ENCODE data around the gene FGD5.
A peak's percentile ranks its signal among the peaks of the same experiment; 100 is the strongest.
"Not testable (repeated sequence)": the region's sequence is repeated elsewhere in the genome, so short reads cannot be mapped to it uniquely, and the experiment has no call there.

FGD5 gene

DNA sequence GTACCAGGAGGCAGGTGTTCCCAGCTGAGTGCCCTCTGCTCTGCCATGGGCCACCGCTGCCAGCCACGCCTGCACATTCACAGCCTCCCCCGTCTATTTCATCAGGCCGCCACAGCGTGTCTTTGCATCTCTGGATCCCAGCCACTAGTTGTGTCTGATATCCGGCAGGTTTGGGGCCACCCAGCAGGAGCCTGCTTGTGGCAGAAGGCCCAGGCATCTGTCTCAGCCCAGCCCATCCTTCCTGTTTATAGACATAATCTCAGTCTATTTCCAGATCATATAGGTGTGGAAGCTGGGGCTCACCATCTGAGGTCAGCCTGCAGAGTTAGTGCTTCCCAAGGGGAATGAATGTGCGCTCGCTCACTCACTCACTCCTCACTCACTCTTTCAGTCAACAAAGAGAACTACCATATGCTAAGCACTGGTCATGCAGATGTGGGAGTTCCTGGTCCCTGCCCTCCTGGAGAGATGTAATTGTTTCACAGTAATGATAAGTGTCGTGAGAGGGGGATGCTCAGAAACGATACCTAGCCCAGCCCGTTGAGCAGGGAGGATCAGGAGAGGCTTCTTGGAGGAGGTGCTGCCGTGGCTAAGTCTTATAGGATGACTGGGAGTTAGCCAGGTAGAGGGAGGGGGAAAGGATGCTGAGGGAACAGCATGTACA is 60.6 kb downstream of the FGD5 start:
- peak in 2 of 5 donors; percentile 11 to 39 for DNase-seq

DNA sequence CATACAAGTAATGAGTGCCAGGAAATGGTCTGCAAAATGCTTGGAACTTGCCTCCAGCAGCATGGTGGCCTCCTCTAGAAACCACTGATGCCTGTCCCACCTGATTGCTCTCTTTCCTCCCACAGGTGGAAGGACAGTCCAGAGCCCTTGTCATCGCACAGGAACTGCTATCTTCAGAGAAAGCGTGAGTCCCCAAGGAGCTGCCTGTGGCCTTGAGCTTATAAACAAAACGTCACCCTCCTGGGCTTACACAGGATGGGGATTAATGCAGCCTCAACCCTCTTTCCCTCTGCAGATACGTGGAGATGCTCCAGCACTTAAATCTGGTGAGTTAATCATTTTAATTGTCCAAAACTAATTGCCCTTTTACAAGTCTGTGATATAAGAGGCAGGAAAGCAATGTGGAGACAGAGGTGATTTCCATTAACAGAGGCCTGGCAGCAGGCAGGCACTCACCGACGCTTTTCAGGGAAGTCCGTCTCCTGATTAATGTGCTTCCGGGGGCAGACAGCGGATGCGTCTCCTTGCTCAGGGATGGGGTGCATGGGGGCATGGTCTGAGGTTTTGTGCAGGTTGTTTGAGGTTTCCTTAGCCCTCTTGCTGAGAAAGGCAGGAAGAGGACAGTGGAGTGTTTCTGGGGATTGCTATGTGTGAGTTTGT is 61.8 kb downstream of the FGD5 start:
- DNase-seq = no peak

DNA sequence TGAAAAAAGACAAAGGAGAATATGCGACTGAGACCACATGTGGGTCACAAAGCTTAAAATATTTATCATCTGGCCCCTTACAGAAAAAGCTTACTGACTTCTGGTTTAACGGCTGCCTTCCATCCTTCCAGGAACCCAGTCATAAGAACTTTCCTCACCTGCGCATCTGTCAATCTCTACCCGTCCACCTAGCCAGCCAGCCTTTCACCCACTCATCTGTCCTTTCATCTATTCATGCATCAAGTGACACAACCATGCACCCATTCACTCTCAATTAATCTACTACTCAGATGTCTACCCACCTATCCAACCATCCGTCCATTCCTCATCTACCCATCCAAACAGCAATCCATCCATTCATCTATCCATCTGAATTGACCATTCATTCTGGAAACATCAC is 64.5 kb downstream of the FGD5 start:
- DNase-seq = no peak

DNA sequence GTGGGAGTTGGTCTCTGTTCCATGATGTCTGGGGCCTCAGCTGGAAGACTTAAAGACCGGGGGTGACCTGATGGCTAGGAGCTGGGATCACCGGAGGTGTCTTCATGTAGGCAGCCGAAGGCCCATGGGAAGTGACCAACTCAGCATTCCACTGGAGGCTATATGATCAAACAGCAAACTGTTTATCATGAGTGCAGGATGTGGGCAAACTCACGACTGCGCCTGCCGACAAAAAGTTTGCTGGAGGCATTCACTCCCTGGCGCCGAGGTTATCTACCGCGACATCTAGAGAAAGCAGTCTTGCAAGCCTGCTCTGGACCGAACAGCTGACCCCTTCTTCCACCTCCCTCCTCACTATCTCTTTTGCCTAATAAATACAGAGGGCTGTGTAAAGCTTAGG is 65.9 kb downstream of the FGD5 start:
- peak in 1 of 5 donors; percentile 61 for DNase-seq

DNA sequence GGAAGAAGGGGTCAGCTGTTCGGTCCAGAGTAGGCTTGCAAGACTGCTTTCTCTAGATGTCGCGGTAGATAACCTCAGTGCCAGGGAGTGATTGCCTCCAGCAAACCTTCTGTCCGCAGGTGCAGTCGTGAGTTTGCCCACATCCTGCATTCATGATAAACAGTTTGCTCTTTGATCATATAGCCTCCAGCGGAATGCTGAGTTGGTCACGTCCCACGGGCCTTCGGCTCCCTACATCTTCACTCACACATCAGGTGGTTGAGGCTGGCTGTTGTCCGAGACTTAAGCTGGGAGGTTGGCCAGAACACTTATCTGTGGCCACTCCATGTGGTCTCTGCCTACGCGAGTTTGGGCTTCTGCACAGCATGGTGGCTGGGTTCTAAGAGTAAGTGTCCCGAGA is 66.5 kb downstream of the FGD5 start:
- peak in 1 of 5 donors; percentile 61 for DNase-seq

DNA sequence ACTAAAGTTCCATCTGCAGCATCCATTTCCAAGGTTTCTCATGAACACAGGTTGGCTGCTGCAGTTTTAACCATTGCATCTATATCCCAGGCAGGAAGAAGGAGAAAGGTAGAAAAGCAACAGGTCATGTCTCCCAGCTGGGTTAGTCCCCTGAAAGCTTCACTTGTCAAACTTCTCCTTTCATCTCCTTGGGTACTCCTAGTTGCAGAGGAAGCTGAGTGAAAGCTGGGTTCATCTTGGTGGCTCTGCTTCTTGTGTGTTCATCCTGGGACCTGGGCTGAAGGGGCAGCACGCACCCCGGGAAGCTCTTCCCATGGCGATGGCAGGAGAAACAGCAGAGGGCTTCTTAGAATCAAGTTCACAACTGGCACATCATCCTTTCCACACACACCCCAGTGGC is 67.3 kb downstream of the FGD5 start:
- no peak for DNase-seq

DNA sequence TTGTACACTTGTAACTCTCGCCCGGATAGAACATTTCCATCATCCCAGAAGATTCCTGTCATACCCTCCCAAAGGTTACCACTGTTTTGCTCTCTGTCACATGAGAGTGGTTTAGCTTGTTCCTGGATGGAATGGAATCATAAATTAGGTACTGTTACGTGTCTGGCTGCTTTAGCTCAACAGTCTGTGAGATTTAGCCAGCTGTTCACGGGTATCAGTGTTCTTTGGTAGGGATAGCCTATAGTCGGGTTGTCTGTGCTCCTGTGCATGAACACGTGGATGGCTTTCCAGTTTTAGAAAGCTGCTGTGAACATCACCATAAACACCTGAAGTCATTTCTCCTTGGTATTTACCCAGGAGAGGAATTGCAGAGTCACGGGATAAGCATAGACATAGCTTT is 70.4 kb downstream of the FGD5 start:
- no peak for DNase-seq

DNA sequence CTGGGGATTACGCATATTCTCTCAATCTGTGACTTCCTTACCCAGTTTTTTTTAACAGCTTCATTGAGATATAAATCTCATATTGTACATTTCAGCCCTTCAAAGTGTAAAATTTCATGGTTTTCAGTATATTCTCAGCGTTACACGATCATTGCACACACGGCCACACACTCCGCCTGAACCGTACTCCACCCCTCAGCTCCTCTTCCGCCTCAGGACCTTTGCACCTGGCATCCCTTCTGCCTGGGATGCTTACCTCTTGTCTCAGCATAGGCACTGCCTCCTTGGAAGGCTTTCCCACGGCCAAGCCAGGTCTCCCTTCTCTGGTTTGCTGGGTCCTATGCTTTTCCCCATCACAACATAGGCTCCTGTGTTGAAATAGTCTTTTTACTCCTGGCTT is 71.2 kb downstream of the FGD5 start:
- DNase-seq = no peak

DNA sequence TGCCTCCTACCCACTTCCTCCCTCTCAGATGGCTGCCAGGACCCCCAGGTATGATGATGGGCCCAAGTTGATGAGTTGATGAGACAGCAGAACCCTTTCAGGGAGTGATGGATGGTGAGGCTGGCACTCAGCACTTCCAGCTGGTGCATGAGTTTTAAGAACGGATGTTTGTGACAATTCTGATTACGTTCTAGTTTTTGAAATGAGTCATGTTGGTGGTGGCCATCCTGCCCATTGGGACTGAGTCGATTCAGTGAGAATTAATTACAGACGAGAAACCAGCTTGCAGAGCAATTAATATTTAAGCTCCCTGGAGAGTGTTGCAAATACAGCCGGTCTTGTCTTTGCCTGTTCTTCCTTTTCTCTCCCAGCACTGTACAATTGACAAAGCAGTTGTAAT is 71.7 kb downstream of the FGD5 start:
- DNase-seq = peak in 1 of 5 donors; percentile 69

DNA sequence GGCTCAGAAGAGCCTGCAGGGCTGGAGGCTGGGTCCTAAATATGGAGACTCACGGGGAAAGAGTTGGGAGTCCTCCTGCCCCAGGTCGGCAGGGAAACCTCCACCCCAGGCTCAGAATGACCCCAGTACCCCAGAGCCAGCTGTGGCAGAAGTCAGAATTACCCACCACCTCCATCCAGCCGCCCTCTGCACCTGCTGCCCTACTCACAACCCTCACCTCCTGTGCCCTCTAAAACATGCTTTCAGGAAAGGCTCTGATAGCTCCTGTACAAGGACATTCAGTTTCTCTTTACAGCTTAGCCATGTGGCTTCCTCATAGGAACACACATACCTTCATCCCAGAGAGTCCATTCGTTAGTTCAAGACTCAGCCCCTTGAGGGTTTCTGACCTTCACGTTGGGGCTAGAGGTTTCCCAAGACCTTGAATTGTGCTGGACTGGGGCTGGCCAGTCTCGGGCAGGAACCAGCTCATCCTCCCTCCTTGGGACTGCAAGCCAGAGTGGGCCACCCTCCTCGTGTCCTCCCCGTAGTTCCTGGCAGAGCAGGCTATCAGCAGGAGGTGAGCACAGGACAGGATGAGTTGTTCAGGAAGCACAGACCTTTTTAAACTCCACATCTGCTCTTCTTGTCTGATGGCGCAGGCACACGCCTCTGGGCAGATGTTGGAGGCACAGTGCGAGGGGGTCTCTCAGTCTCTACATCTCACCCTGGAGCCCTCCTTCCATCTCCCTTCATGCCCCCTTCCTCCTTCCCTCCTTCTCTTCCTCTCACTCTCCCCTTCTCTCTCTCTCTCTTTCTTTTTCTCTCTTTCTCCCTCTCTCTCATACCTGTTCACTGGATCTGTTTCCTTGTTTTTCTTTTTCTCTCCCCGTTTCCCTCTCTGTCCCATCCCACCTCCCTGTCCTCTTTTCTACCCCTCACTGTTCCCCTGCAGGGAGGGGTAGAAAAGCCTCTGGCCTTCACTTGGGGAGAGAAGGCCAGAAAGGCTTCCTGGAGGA is 72.7 kb downstream of the FGD5 start:
- DNase-seq = no peak

DNA sequence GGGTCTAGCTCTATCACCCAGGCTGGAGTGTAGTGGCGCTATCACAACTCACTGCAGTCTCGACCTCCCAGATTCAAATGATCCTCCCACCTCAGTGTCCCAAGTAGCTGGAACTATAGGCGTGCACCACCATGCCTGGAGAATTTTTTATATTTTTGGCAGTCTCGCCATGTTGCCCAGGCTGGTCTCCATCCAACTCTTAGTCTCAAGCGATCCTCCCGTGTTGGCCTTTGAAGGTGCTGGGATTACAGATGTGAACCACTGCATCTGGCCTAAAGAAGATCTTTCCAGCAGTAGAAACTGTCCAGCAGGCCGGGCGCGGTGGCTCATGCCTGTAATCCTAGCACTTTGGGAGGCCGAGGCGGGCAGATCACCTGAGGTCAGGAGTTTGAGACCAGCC is 73.5 kb downstream of the FGD5 start:
- DNase-seq = no peak

DNA sequence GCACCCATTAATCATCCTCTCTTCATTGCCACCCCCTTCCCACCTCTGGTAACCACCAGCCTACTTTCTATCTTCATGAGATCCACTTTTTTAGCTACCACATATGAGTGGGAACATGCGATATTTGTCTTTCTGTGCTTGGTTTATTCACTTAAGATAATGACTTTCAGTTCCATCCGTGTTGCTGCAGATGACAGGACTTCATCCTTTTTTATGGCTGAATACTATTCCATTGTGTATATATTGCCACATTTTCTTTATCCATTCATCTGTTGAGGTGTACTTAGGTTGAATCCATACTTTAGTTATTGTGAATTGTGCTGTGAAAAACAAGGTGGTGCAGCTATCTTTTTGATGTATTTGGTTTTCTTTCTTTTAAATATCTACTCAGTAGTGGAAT is 75.3 kb downstream of the FGD5 start:
- DNase-seq = no peak

DNA sequence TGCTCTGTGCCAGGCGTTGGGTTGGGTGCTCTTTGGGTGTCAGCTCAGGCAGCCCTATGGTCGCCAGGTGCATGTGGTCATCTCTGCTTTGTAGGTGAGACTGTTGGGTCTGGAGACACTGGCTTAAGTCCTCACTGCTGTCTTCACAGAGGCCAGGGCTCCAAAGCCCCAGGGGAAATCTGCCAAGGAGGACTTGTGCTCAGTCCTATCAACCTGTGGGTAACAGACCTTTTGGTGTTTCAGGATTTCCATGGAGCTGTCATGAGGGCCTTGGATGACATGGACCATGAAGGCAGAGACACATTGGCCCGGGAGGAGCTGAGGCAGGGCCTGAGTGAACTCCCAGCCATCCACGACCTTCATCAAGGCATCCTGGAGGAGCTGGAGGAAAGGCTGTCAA is 78.5 kb downstream of the FGD5 start:
- no peak for DNase-seq

DNA sequence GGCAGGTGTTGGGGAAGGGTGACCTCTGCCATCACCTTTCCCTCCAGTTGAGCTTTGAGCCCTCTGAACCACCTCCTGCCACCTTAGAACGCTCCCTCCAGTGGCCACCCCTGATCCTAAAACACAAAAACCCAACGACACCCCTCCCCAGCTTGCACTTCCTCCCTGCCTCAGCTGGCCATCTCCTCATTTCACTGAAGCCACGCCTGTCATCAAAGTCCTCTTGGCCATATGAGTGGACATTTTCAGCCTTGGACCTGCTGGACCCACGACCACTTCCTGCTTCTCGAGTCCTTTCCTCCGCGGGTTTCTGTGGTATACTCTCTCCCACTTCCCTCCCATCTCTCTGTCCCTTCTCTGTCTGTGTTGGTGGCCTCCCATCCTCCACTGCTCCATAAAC is 80.2 kb downstream of the FGD5 start:
- no peak for DNase-seq

DNA sequence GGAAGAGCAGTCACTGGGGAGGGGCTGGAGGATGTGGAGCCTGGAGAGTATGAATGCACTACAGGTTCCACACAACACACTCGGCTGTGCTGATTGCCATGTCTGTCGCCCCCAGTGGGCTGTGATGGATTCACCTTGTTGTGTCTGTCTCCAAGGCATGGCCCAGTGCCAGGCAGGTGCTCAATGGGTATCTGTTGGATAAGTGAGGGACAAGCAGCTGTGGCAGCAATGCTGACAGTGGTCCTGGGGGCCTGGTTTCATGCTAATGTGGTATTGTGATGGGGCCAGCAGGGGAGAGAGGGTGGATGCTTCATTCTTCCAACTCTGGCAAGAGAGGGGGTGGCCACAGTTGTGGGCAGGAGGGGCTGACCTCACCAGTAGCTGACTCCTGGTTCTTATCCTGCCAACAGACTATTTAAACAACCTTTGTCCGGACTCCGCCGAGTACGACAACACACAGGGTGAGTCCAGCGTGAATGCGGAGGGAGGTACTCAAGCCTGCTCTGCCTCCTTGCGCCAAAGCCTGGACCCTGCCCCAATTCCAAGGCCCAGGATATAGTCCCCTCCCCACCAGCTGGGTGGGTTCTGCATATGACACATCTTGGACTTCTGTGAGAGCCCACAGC is 81.3 kb downstream of the FGD5 start:
- no peak for DNase-seq

DNA sequence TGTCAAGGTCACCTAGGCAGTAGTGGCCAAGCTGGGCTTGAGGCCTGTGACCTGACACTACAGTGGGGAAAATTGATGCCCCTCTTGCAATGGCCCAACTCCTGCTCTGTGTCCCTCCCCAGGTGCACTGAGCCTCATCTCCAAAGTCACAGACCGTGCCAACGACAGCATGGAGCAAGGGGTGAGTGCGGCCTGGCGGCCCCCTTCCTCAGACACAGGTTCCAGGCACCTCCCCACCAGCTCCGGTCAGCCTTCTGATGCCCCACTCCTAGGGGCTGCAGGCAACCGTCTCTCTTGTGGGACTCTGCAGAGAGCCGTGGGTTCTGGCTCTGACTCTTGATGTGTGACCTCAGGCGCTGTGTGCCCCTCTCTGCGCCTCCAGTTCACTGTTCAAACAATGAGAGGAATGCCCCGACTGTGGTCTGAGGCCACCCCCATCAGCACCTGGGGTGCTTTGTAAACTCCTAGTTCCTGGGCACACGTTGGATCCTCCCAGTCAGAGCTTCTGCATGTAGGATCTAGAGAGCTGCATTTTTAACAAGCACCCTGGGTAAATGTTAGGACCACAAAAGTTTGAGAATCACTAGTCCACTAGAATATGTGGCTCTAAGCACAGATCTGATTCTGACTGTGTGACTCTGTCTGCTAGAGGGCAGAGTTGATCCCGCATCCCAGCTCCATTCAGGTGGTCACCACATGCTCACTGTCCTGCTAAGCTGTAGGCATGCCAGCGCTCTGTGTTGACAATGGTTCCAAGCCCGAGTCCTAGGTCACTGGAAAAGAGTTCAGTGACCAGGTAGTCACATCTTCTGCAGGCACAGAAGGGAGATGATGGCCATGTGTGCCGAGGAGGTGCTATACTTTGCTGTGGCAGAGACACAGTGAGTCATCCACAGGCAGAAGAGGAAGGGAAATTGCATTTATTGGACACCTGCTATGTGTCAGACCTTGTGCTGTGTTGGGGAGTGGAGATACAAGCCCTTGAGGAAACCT is 82.4 kb downstream of the FGD5 start:
- no peak for DNase-seq

DNA sequence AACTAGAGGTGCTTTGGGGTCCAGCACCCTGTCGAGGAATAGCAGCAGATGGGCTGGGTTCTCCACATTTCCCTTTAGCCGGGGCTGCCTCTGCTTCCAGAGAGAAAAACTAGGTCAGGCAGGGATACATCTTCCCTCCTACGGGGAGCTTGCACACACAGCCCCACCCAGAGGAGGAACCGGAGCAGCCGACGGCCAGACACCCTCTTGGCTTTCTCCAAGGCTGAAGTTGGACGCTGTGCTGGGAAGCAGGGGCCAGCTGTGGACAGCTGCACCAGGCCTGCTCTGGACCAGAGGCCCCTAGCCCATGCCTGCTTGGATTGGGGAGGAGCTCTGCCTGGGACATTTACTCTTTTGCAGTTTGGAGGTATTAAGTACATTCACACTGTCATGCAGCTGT is 84.0 kb downstream of the FGD5 start:
- no peak for DNase-seq

DNA sequence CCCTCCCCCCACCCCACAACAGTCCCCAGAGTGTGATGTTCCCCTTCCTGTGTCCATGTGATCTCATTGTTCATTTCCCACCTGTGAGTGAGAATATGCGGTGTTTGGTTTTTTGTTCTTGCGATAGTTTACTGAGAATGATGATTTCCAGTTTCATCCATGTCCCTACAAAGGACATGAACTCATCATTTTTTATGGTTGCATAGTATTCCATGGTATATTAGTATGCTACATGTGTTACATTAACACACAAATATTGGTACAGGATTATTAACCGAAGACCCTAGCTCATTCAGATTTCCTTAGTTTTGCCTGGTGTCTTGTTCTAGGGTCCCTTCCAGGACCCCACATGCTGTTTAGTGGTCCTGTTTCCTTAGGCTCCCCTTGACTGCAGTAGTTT is 84.7 kb downstream of the FGD5 start:
- not testable (repeated sequence) for DNase-seq

DNA sequence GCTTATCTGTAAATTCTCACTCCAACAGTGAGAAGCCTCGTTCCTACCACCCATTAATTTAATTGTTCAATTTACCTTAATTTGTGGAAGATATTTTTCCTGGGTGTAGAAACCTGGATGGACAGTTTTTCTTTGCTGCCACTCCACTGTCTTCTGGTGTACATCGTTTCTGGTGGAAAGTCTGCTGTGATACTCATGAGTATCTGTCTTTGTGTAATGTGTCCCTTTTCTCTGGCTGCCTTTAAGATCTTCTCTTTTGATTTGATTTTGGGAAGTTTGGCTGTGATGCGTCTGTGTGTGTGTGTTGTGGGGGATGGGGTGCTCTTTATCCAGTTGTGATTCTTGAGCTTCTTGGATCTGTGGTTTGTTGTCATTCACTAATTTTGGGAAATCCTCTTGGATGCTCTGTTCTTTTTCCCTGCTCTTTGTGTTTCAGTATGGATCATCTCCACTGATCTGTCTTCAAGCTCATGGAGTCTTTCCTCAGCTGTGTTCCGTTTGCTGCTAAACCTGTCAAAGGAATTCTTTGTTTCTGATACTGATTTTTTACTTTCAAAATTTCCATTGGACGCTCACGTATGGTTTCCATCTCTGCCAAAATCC is 86.4 kb downstream of the FGD5 start:
- DNase-seq = no peak

DNA sequence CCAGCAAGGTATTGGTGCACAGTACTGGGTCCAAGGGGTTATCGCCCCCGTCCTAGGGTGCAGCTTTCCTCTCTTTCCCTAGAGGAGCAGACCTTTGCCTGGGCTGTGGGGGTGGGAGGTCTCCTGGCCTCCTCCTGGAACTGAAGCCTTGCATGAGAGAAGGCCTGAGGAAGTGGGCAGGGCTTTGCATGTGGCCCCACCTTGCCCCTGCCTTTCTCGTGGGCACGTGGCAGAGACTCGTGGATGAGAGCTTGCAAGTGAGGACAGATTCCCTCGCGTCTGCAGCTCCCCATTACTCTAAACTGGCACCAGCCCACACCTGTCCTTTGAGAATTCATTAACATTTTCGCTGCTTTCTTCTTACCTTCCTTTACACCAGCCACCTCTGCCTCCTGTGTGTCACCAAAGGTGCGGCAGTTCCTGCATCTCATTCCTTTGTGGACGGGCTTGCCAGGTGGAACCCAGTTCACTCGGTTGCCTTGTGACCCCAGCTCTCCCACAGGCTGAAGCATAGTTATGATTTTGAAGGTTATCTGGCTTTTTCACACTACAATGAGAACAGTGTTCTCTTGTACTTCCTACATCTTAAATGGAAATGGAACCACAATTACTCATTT is 87.7 kb downstream of the FGD5 start:
- DNase-seq = no peak

Data from T-helper 1 cell (primary cell).